ENCODE results near the gene PLCB1.

PLCB1 gene

DNA sequence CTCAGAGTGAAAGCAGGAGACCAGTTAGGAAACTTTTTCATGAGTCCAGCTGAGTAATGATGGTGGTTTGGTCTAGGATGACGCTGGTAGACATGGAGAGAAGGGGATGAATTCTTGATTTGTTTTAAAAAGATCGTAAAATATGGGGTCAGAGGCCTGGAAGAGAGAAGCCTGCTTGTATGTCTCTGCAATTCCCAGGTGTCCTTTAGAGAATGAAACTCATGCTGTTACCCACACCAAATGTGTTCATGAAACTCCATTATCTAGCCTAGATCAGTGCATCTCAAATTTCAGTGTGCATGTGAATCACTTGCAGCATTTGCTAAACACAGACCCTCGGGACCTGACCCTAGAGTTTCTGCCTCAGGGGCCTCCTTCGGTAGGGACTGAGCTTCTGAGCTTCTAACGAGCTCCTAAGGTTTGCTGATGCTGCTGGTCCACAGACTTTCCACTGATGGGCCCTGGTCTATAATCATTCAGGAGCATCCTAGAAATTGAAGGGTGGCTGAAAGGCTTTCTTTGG, 634.9 kb downstream of the PLCB1 start:
- no peak for DNase-seq (ENCODE audit: extremely low read depth, insufficient read length)
- Histone ChIP-seq H3K27me3 (replicated peaks; ENCODE audit: control insufficient read depth, insufficient read depth, low read length) (no peaks in the 10 kb centered on the region), H3K36me3 (ENCODE audit: control insufficient read depth, insufficient read depth, low read length) (no peaks in the 10 kb centered on the region), H3K4me3 (replicated peaks; ENCODE audit: low read depth, low read length) (no peak overlapping the region)
- TF ChIP-seq, protein P1, sequence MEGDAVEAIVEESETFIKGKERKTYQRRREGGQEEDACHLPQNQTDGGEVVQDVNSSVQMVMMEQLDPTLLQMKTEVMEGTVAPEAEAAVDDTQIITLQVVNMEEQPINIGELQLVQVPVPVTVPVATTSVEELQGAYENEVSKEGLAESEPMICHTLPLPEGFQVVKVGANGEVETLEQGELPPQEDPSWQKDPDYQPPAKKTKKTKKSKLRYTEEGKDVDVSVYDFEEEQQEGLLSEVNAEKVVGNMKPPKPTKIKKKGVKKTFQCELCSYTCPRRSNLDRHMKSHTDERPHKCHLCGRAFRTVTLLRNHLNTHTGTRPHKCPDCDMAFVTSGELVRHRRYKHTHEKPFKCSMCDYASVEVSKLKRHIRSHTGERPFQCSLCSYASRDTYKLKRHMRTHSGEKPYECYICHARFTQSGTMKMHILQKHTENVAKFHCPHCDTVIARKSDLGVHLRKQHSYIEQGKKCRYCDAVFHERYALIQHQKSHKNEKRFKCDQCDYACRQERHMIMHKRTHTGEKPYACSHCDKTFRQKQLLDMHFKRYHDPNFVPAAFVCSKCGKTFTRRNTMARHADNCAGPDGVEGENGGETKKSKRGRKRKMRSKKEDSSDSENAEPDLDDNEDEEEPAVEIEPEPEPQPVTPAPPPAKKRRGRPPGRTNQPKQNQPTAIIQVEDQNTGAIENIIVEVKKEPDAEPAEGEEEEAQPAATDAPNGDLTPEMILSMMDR (IDR thresholded peaks at IDR 0.05; ENCODE audit: insufficient read depth, low read length, poor library complexity, severe bottlenecking) = no peak

DNA sequence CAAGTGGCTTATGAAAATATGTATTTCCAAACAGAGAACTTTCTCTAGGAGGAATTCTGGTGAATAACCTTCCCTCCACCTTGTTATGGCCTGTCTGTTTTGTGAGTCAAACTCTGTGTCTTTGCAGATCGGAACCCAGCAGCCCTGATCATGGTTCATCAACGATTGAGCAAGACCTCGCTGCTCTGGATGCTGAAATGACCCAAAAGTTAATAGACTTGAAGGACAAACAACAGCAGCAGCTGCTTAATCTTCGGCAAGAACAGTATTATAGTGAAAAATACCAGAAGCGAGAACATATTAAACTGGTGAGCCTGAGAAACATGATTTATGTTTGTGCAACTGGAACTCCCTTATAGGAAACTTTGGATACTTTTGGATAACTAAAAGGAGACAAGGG, 642.3 kb downstream of the PLCB1 start:
- Histone ChIP-seq H3K4me3 (replicated peaks; ENCODE audit: low read depth, low read length) (no peak overlapping the region), H3K36me3 (ENCODE audit: control insufficient read depth, insufficient read depth, low read length) (no peaks in the 10 kb centered on the region)

DNA sequence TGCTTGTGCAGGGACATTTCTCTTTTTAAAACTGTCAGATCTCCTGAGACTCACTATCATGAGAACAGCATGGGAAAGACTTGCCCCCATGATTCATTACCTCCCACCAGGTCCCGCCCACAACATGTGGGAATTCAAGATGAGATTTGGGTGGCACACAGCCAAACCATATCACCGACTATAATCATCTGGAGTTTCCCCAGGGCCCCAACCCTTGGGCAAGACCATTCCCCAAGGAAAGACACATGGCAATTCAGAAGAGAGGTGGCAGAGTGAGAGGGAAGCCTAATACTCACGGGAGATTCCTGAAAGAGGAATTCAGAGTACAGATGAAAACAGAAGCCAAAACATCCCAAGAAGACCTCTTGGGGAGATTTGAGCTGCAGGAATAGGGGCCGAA, 645.8 kb downstream of the PLCB1 start:
- DNase-seq (ENCODE audit: extremely low read depth, insufficient read length) = no peak
- Histone ChIP-seq H3K27me3 (replicated peaks; ENCODE audit: control insufficient read depth, insufficient read depth, low read length) (no peaks in the 10 kb centered on the region), H3K4me3 (replicated peaks; ENCODE audit: low read depth, low read length) (no peak overlapping the region), H3K36me3 (ENCODE audit: control insufficient read depth, insufficient read depth, low read length) (no peaks in the 10 kb centered on the region)
- TF ChIP-seq, protein P1 (IDR thresholded peaks at IDR 0.05; ENCODE audit: insufficient read depth, low read length, poor library complexity, severe bottlenecking) = no peak

More for the DNA sequence above, 642.3 kb downstream of the PLCB1 start:
- no peak for DNase-seq (ENCODE audit: extremely low read depth, insufficient read length)
- no peaks in the 10 kb centered on the region for H3K27me3 ChIP-seq (replicated peaks; ENCODE audit: control insufficient read depth, insufficient read depth, low read length)
- TF ChIP-seq, protein P1 (IDR thresholded peaks at IDR 0.05; ENCODE audit: insufficient read depth, low read length, poor library complexity, severe bottlenecking) = no peak

DNA sequence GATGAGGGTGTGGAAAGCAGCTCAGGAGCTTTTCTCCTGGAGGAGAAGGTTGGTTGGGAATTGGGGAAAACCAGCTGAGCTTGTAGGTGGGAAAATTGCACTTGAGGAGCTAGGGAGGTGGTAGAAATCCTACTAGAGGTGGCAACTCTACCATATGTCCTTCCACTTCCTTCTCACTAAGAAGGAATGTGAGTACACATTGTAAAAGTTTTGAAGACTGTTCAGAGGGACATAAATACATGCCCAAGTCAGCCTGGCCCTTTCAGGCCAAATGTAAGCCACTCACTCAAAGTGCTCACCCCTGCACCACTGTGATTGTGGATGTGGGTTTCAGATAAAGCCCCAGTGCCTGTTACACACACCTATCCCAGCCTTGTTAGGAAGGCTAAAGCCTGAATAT, 646.3 kb downstream of the PLCB1 start:
- Histone ChIP-seq H3K36me3 (ENCODE audit: control insufficient read depth, insufficient read depth, low read length) (no peaks in the 10 kb centered on the region), H3K4me3 (replicated peaks; ENCODE audit: low read depth, low read length) (no peak overlapping the region), H3K27me3 (replicated peaks; ENCODE audit: control insufficient read depth, insufficient read depth, low read length) (no peaks in the 10 kb centered on the region)
- TF ChIP-seq, protein P1 (IDR thresholded peaks at IDR 0.05; ENCODE audit: insufficient read depth, low read length, poor library complexity, severe bottlenecking) = no peak
- no peak for DNase-seq (ENCODE audit: extremely low read depth, insufficient read length)

DNA sequence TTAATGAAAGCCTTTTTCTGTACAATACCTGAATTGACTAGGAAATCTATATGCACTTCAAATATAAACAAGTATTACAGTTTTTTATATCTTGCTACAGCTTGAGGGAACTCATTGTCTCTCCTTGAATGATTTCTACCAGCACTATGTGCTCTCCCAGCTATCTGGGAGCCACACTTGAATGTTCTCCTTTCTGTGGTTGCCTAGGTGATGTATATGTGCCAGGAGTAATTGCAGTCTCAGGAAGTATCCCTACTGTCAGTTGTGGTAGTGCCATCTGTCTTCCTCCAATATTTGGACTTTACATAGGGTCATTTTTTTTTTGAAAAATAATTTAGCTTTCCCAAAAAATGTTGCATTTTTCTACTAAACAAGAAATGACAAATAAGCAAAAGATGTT, 648.8 kb downstream of the PLCB1 start:
- TF ChIP-seq, protein P1 (IDR thresholded peaks at IDR 0.05; ENCODE audit: insufficient read depth, low read length, poor library complexity, severe bottlenecking) = no peak
- no peak overlapping the region for H3K4me3 ChIP-seq (replicated peaks; ENCODE audit: low read depth, low read length)
- H3K27me3 ChIP-seq (replicated peaks; ENCODE audit: control insufficient read depth, insufficient read depth, low read length) = no peaks in the 10 kb centered on the region
- no peaks in the 10 kb centered on the region for H3K36me3 ChIP-seq (ENCODE audit: control insufficient read depth, insufficient read depth, low read length)
- DNase-seq (ENCODE audit: extremely low read depth, insufficient read length) = no peak

DNA sequence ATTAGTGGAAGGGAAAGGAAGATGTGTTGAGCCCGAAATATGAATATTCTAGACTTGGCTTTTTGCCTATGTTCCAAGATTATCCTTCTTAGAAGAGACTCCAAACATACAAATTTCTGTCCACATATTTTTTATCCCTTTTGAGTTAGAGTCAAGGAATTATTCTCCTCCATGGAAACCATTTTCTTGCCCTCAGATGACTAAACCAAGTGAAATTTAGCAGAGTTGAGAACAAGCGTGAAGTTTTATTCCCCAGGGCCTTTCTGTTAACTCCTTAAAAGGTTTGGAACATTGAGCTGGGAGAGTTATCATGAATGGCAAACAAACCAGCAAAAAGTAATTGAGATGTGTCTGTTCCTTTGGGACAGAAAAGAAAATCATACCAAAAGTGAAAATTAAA, 650.7 kb downstream of the PLCB1 start:
- Histone ChIP-seq H3K27me3 (replicated peaks; ENCODE audit: control insufficient read depth, insufficient read depth, low read length) (no peaks in the 10 kb centered on the region), H3K36me3 (ENCODE audit: control insufficient read depth, insufficient read depth, low read length) (no peaks in the 10 kb centered on the region), H3K4me3 (replicated peaks; ENCODE audit: low read depth, low read length) (no peak overlapping the region)
- TF ChIP-seq, protein P1 (IDR thresholded peaks at IDR 0.05; ENCODE audit: insufficient read depth, low read length, poor library complexity, severe bottlenecking) = no peak
- no peak for DNase-seq (ENCODE audit: extremely low read depth, insufficient read length)

Data from GM06990 (cell line).